ENCODE measurements around the gene DDX46. TPM values are rescaled to one million over a fixed set of nuclear protein-coding genes. Genes with fewer than 3 reads are reported as not detected.

The DDX46 gene
- total RNA-seq, 1 donor from 2014 or later: 32.0 TPM

DNA sequence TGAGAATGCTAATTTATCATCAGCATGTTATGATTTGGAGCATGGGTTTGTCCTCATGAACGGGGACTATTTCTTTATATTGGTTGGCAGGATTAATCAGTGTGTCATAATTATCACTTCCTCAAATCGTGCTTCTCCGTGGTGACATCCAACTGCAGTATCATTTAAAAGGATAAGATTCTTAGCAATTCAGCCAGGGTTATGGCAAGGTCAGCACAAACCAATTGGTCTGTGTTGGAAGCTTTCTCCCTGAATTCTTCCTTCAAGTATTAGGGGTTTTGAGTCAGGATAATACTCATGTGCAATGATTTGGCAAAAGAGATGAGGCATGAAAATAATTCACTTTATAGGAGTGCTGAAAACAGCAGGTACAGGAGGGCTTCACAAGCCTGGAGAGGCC is 25.8 kb upstream of the DDX46 start:
- DNase-seq (ENCODE audit: low spot score): no peak
- Mint-ChIP-seq H3K4me1 (ENCODE audit: low read depth) (peaks cover 4% of the 10 kb centered on the region), H3K27ac (ENCODE audit: unreplicated experiment) (no peak overlapping the region), H3K4me3 (ENCODE audit: unreplicated experiment) (no peak overlapping the region), H3K27me3 (ENCODE audit: low read depth) (no peaks in the 10 kb centered on the region), H3K9me3 (ENCODE audit: low read depth) (no peaks in the 10 kb centered on the region), H3K36me3 (ENCODE audit: low read depth) (no peaks in the 10 kb centered on the region)
- no peak for TF ChIP-seq CTCF (IDR thresholded peaks at IDR 0.05)

DNA sequence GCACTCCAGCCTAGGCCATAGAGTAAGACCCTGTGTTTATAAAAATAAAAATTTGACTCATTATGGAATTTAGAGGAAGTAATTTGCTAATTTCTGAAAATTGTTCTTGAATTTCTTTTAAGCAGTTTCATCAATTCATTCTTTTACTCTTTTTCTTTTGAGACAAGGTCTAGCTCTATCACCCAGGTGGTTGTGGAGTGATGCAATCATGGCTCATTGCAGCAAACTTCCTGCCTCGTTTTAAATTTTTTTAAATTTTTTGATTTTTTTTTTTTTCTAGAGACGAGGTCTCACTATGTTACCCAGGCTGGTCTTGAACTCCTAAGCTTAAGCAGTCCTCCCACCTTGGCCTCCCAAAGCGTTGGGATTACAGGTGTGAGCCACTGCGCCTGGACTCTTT is 23.3 kb upstream of the DDX46 start:
- no peak overlapping the region for H3K4me3 Mint-ChIP-seq (ENCODE audit: unreplicated experiment)
- H3K4me1 Mint-ChIP-seq (ENCODE audit: low read depth): peaks cover 15% of the 10 kb centered on the region
- H3K9me3 Mint-ChIP-seq (ENCODE audit: low read depth): no peaks in the 10 kb centered on the region
- no peak overlapping the region for H3K27ac Mint-ChIP-seq (ENCODE audit: unreplicated experiment)
- TF ChIP-seq CTCF (IDR thresholded peaks at IDR 0.05): no peak
- DNase-seq (ENCODE audit: low spot score): no peak
- no peaks in the 10 kb centered on the region for H3K36me3 Mint-ChIP-seq (ENCODE audit: low read depth)
- H3K27me3 Mint-ChIP-seq (ENCODE audit: low read depth): no peaks in the 10 kb centered on the region

DNA sequence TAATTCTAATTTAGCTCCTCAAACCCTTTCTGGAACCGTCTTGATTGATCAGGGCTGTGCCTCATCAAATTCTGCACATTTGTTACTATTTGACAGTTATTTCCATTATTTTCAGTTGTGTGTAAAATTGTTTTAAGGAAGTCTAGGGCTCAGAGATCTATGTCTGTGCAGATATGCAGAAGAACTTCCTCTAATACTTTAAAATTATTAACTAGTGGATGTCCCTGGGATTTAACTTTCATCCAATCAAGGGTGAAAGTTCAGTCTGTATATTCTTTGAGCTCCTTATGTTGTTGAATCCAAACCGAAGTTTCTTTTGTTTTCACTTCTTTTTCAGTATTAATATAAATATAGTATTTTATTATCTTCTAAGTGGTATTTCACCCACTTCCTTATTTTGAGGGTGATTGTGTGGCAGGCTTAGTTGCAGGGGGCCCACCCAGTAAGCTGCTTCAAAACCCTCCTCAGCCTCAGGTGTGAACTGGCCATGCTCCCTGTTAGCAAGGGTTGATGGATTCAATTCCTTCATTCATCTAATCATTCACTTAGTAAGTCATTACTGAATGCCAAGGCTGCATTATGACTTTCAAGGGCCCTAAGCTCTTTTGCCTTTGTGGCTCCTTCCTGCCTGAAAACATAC is 22.3 kb upstream of the DDX46 start:
- no peak overlapping the region for H3K27ac Mint-ChIP-seq (ENCODE audit: unreplicated experiment)
- H3K9me3 Mint-ChIP-seq (ENCODE audit: low read depth): no peaks in the 10 kb centered on the region
- TF ChIP-seq CTCF (IDR thresholded peaks at IDR 0.05): no peak
- no peak overlapping the region for H3K4me3 Mint-ChIP-seq (ENCODE audit: unreplicated experiment)
- H3K4me1 Mint-ChIP-seq (ENCODE audit: low read depth): peaks cover 19% of the 10 kb centered on the region
- H3K36me3 Mint-ChIP-seq (ENCODE audit: low read depth): no peaks in the 10 kb centered on the region
- DNase-seq (ENCODE audit: low spot score): no peak
- no peaks in the 10 kb centered on the region for H3K27me3 Mint-ChIP-seq (ENCODE audit: low read depth)

GRCh38 chr5:134738133-134738962 is 20.2 kb upstream of the DDX46 start, which contains the start of gene CAMLG:
Gene CAMLG (plus strand): TSS chr5:134738548. CDS start chr5:134738621, 73 bp downstream.
- peak; percentile 99 for DNase-seq (ENCODE audit: low spot score)
- Mint-ChIP-seq H3K9me3 (ENCODE audit: low read depth) (no peaks in the 10 kb centered on the region), H3K27me3 (ENCODE audit: low read depth) (no peaks in the 10 kb centered on the region), H3K27ac (ENCODE audit: unreplicated experiment) (peak within 1 kb of the TSS; percentile 98), H3K36me3 (ENCODE audit: low read depth) (no peaks in the 10 kb centered on the region), H3K4me1 (ENCODE audit: low read depth) (peaks cover 19% of the 10 kb centered on the region), H3K4me3 (ENCODE audit: unreplicated experiment) (peak within 1 kb of the TSS; percentile 99)
- peak; percentile 85 for TF ChIP-seq CTCF (IDR thresholded peaks at IDR 0.05)

GRCh38 chr5:134738963-134739661 is 19.5 kb upstream of the DDX46 start:
- peaks cover 19% of the 10 kb centered on the region for H3K4me1 Mint-ChIP-seq (ENCODE audit: low read depth)
- peak; percentile 37 for TF ChIP-seq CTCF (IDR thresholded peaks at IDR 0.05)
- peak overlapping the region; percentile 99 for H3K4me3 Mint-ChIP-seq (ENCODE audit: unreplicated experiment)
- H3K27me3 Mint-ChIP-seq (ENCODE audit: low read depth): no peaks in the 10 kb centered on the region
- no peaks in the 10 kb centered on the region for H3K9me3 Mint-ChIP-seq (ENCODE audit: low read depth)
- peak; percentile 41 for DNase-seq (ENCODE audit: low spot score)
- no peaks in the 10 kb centered on the region for H3K36me3 Mint-ChIP-seq (ENCODE audit: low read depth)
- peak overlapping the region; percentile 98 for H3K27ac Mint-ChIP-seq (ENCODE audit: unreplicated experiment)
